HCT116 (cell line): Measurements from ENCODE around the gene HTRA3. TPM values are rescaled to one million over a fixed set of nuclear protein-coding genes. Genes with fewer than 3 reads are reported as not detected.

Experiments
- ATAC-seq: fragments of 200-7000 bp; cut with Tn5 transposase; 2 replicates; pipeline ENCODE4 v1.9.1; 2020; ENCODE audit warnings: mild to moderate bottlenecking, moderate library complexity
- BruUV-seq: library from RNA; stranded (reverse); fragments of 400-500 nt; replicated peaks from 2 replicates; lab custom pipeline; 2021; lab: Mats Ljungman, UMichigan
- CTCF ChIA-PET: fragments of 300-600 bp; sonication (Branson Sonifier 250); formaldehyde crosslinking; loops from one replicate; lab custom pipeline; 2021; ENCODE audit warnings: antibody characterized with exemption; lab: Charles Lee
- POLR2A ChIA-PET: fragments of 300-600, 350-600 bp; sonication (Branson Sonifier 250); formaldehyde crosslinking; loops from one replicate; lab custom pipeline; 2021; ENCODE audit warnings: antibody characterized with exemption; lab: Charles Lee
- RAD21 ChIA-PET, 2 experiments: fragments of 300-600 bp; sonication (Branson Sonifier 250); formaldehyde crosslinking; loops; one replicate each; lab custom pipeline; 2023; ENCODE audit warnings: low total read pairs in 2 of 2; ENCODE audit not compliant: uncharacterized antibody in 2 of 2, unreplicated experiment in 2 of 2, low non-redundant PET in 1 of 2; lab: Charles Lee
- DNase-seq: peaks from one replicate; pipeline ENCODE4 v3.0.0-alpha.2; 2010; ENCODE audit warnings: low read depth, low spot score
- H2AFZ ChIP-seq: fragments of 200-600 bp; shearing (Covaris generic), sonication (generic); 2 replicates; pipeline ENCODE4 v1.6.1; 2017; ENCODE audit warnings: low read depth, mixed run types, mixed read lengths, antibody characterized with exemption, low read length; ENCODE audit not compliant: poor library complexity, severe bottlenecking
- H3K27ac ChIP-seq: 2 replicates; pipeline ENCODE4 v1.5.1; 2012; ENCODE audit warnings: low read depth, low read length
- H3K27me3 ChIP-seq: fragments of 200-600 bp; sonication (generic); 2 replicates; pipeline ENCODE4 v1.6.1; 2016; ENCODE audit warnings: mixed run types, low read length, mixed read lengths; ENCODE audit not compliant: insufficient read depth
- H3K36me3 ChIP-seq, 2 experiments: fragments of 200-500 bp in 1 of 2; fragments of 200-600 bp in 1 of 2; sonication (Bioruptor generic) in 1 of 2; sonication (generic) in 1 of 2; 2 replicates each; pipeline versions ENCODE4 v1.5.1 to v1.6.1; 2014 to 2016; ENCODE audit warnings: low read length in 2 of 2, inconsistent platforms in 1 of 2, mixed read lengths in 1 of 2, mixed run types in 1 of 2; ENCODE audit not compliant: insufficient read depth in 2 of 2, control insufficient read depth in 1 of 2
- H3K4me1 ChIP-seq, 2 experiments: fragments of 200-600 bp in 1 of 2; sonication (generic) in 1 of 2; 2 replicates each; pipeline versions ENCODE4 v1.5.1 to v1.6.1; 2012 to 2017; ENCODE audit warnings: low read length in 2 of 2, inconsistent platforms in 1 of 2, mild to moderate bottlenecking in 1 of 2, mixed read lengths in 1 of 2, mixed run types in 1 of 2, moderate library complexity in 1 of 2; ENCODE audit not compliant: insufficient read depth in 2 of 2, control insufficient read depth in 1 of 2
- H3K4me2 ChIP-seq: fragments of 200-600 bp; sonication (generic); 2 replicates; pipeline ENCODE4 v1.6.1; 2017; ENCODE audit warnings: mixed run types, low read length, mixed read lengths
- H3K4me3 ChIP-seq, 2 experiments: fragments of 200-600 bp in 1 of 2; sonication (generic) in 1 of 2; replicated peaks in 1 of 2; 2 replicates each; pipeline ENCODE4 v1.5.1; 2011 to 2016; ENCODE audit warnings: low read length in 2 of 2, control low read depth in 1 of 2, low read depth in 1 of 2, mild to moderate bottlenecking in 1 of 2, mixed read lengths in 1 of 2, mixed run types in 1 of 2
- H3K79me2 ChIP-seq: fragments of 200-600 bp; sonication (generic); 2 replicates; pipeline ENCODE4 v1.6.1; 2017; ENCODE audit warnings: mild to moderate bottlenecking, mixed run types, low read length, moderate library complexity, mixed read lengths; ENCODE audit not compliant: insufficient read depth
- H3K9ac ChIP-seq: fragments of 200-600 bp; sonication (generic); 2 replicates; pipeline ENCODE4 v1.6.1; 2016; ENCODE audit warnings: low read length, mixed read lengths
- H3K9me2 ChIP-seq: fragments of 200-600 bp; sonication (generic), shearing (Covaris generic); 2 replicates; pipeline ENCODE4 v1.6.1; 2017; ENCODE audit warnings: mixed run types, mild to moderate bottlenecking, moderate library complexity; ENCODE audit not compliant: insufficient read depth
- H3K9me3 ChIP-seq, 2 experiments: fragments of 200-500 bp in 1 of 2; fragments of 200-600 bp in 1 of 2; sonication (Bioruptor generic) in 1 of 2; sonication (generic) in 1 of 2; 2 replicates each; pipeline ENCODE4 v1.6.1; 2014 to 2017; ENCODE audit warnings: low read length in 2 of 2, mixed read lengths in 2 of 2, inconsistent platforms in 1 of 2, low read depth in 1 of 2, mild to moderate bottlenecking in 1 of 2, mixed run types in 1 of 2, moderate library complexity in 1 of 2; ENCODE audit not compliant: control insufficient read depth in 1 of 2, insufficient read depth in 1 of 2
- H4K20me1 ChIP-seq: fragments of 200-600 bp; sonication (generic), shearing (Covaris generic); 2 replicates; pipeline ENCODE4 v1.6.1; 2017; ENCODE audit warnings: mixed run types, mild to moderate bottlenecking, moderate library complexity; ENCODE audit not compliant: insufficient read depth
- CTCF ChIP-seq, 3 experiments: fragments of 200-600 bp in 1 of 3; sonication (generic) in 1 of 3; IDR thresholded peaks in 2 of 3; conservative IDR thresholded peaks in 1 of 3; 2 replicates each; pipeline ENCODE4 v1.5.1; 2012 to 2017; ENCODE audit warnings: low read depth in 2 of 3, low read length in 2 of 3, antibody characterized with exemption in 1 of 3, borderline replicate concordance in 1 of 3, control low read depth in 1 of 3, mild to moderate bottlenecking in 1 of 3, mixed read lengths in 1 of 3, mixed run types in 1 of 3, moderate library complexity in 1 of 3; ENCODE audit not compliant: insufficient read depth in 1 of 3
- ELF1 ChIP-seq: IDR thresholded peaks from 2 replicates; pipeline ENCODE4 v1.6.1; 2012; ENCODE audit warnings: low read depth, borderline replicate concordance
- EZH2 ChIP-seq: fragments of 200-600 bp; sonication (generic); IDR thresholded peaks from 2 replicates; pipeline ENCODE4 v1.6.1; 2017; ENCODE audit warnings: antibody characterized with exemption, mixed run types
- FOSL1 ChIP-seq: IDR thresholded peaks from 2 replicates; pipeline ENCODE4 v1.6.1; 2012; ENCODE audit warnings: low read depth
- RAD21 ChIP-seq: IDR thresholded peaks from 2 replicates; pipeline ENCODE4 v1.6.1; 2012; ENCODE audit warnings: low read depth, mild to moderate bottlenecking
- REST ChIP-seq: IDR thresholded peaks from 2 replicates; pipeline ENCODE4 v1.6.1; 2012; ENCODE audit warnings: low read depth
- SP1 ChIP-seq: IDR thresholded peaks from 2 replicates; pipeline ENCODE4 v1.6.1; 2012; ENCODE audit warnings: low read depth
- intact Hi-C: fragments of 100-400 bp; cut with micrococcal nuclease; formaldehyde crosslinking; loops from 2 replicates; pipeline ENCODE4 v1.10.0; 2022
- total RNA-seq: library from RNA; stranded (reverse); gene quantifications from one replicate; pipeline ENCODE4 v1.2.1, GENCODE V29; 2021; ENCODE audit not compliant: unreplicated experiment
- TF ChIP-seq, protein P1 (sequence below): IDR thresholded peaks from 2 replicates; pipeline ENCODE4 v1.6.1; 2012
- TF ChIP-seq, protein P2 (sequence below): IDR thresholded peaks from 2 replicates; pipeline ENCODE4 v1.6.1; 2012

HTRA3 gene
- total RNA-seq, 1 experiment from 2014 or later: not detected

DNA sequence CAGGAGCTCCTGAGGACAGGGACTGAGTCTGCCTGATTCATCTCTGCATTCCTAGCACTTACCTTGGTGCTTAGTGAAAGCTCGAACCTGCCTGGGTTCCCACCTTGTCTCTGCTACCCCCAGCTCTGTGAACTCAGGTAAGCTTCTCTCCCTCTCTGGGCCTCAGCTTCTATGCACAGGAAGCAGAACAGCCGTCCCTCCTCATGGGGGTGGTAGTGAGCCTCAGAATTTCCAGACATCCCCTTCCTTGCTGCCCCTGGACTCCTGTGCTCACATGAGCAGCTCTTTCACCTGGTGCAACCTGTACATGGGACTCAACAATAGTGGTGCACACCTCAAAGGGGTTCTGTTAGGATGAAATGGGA lies 50.8 kb downstream of the HTRA3 start:
- no peaks in the 10 kb centered on the region for H3K9me2 ChIP-seq
- no peak overlapping the region for H3K4me2 ChIP-seq
- no peaks in the 10 kb centered on the region for H3K9me3 ChIP-seq
- intact Hi-C loops: no loop called here
- H2AFZ ChIP-seq: no peak overlapping the region
- ChIA-PET CTCF (interaction anchor here (1.1 kb wide), 1 partner anchor 83 kb away, joined by 4 read pairs; no protein-coding TSS in a partner anchor), RAD21 (interaction anchor here in 1 of 2 experiments (0.6 kb wide), 1 partner anchor 54 kb away, joined by 4 read pairs; no protein-coding TSS in a partner anchor), POLR2A (no interaction called here)
- H3K4me3 ChIP-seq: no peak overlapping the region
- no peaks in the 10 kb centered on the region for H4K20me1 ChIP-seq
- no peak overlapping the region for H3K9ac ChIP-seq
- no peaks in the 10 kb centered on the region for H3K79me2 ChIP-seq
- H3K4me1 ChIP-seq: peaks cover 11 to 15% of the 10 kb centered on the region in 2 experiments
- no peak overlapping the region for H3K27ac ChIP-seq
- TF ChIP-seq EZH2: no peak
- TF ChIP-seq REST: no peak
- TF ChIP-seq ELF1: no peak
- TF ChIP-seq RAD21: peak; percentile 44
- no peak for TF ChIP-seq FOSL1
- TF ChIP-seq, protein P1, sequence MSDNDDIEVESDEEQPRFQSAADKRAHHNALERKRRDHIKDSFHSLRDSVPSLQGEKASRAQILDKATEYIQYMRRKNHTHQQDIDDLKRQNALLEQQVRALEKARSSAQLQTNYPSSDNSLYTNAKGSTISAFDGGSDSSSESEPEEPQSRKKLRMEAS: no peak
- peak; percentile 12 to 47 (median 40); a peak in 5 of 6 replicates for TF ChIP-seq CTCF (IDR thresholded peaks at IDR 0.05 in 2 of 3, conservative IDR thresholded peaks at IDR 0.05 in 1 of 3; ENCODE audit: borderline replicate concordance in 1 of 3, insufficient read depth in 1 of 3, low read depth in 2 of 3, low read length in 2 of 3)
- TF ChIP-seq SP1: no peak
- TF ChIP-seq, protein P2, sequence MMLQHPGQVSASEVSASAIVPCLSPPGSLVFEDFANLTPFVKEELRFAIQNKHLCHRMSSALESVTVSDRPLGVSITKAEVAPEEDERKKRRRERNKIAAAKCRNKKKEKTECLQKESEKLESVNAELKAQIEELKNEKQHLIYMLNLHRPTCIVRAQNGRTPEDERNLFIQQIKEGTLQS: no peak
- peak; percentile 53 for ATAC-seq
- no peaks in the 10 kb centered on the region for H3K36me3 ChIP-seq
- no TSS peak for BruUV-seq
- no peak for DNase-seq
- H3K27me3 ChIP-seq: no peaks in the 10 kb centered on the region
